Measurements from ENCODE around the gene FADS2. TPM values are rescaled to one million over a fixed set of nuclear protein-coding genes. Genes with fewer than 3 reads are reported as not detected.

Gene FADS2
- total and polyA plus RNA-seq, 2 of the 13 experiments (the other 11 are each of a cell fraction or from before 2014, with no cell fraction given): 90.1 to 124 TPM

DNA sequence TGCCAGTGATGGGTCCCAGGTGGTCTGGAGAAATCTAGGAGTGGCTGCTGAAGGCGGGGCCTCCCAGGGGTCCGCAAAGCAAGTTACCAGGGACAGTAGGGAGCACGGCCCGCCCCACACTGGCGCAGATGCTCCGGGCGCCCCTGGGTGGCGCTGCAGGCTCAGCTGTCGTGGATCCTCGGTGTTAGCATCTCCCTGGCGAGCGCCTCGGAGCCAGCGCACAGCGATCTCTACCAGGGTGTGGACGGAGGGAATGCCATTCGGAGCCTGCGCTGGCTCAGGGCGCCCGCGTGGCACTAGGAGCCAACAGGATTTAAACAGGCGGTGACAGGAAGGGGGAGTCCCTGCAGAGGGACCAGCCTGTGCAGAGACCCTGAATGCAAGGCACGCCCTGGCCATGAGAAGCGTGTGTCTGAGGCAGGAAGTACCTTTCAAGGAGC lies 43.1 kb downstream of the FADS2 start (continued):
- TF ChIP-seq, protein P1, sequence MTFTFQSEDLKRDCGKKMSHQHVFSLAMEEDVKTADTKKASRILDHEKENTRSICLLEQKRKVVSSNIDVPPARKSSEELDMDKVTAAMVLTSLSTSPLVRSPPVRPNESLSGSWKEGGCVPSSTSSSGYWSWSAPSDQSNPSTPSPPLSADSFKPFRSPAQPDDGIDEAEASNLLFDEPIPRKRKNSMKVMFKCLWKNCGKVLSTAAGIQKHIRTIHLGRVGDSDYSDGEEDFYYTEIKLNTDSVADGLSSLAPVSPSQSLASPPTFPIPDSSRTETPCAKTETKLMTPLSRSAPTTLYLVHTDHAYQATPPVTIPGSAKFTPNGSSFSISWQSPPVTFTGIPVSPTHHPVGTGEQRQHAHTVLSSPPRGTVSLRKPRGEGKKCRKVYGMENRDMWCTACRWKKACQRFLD (CRISPR knock-in tag; IDR thresholded peaks at IDR 0.05; ENCODE audit: borderline replicate concordance): no peak
- TF ChIP-seq SALL1 (CRISPR knock-in tag; IDR thresholded peaks at IDR 0.05) (peak; percentile 56), ZNF138 (CRISPR knock-in tag; IDR thresholded peaks at IDR 0.05; ENCODE audit: low read depth) (0 out of 2 replicates have a peak, but pooled peaks have one; percentile 24), FOXC1 (CRISPR knock-in tag; IDR thresholded peaks at IDR 0.05; ENCODE audit: borderline replicate concordance) (no peak), ZNF496 (CRISPR knock-in tag; IDR thresholded peaks at IDR 0.05; ENCODE audit: insufficient replicate concordance) (no peak), ZNF772 (CRISPR knock-in tag; IDR thresholded peaks at IDR 0.05) (0 out of 2 replicates have a peak, but pooled peaks have one; percentile 52), GATAD1 (CRISPR knock-in tag; IDR thresholded peaks at IDR 0.05) (0 out of 2 replicates have a peak, but pooled peaks have one; percentile 25), TGIF2 (CRISPR knock-in tag; IDR thresholded peaks at IDR 0.05) (0 out of 2 replicates have a peak, but pooled peaks have one; percentile 24), POLR2A (IDR thresholded peaks at IDR 0.05; ENCODE audit: insufficient read depth in 1 of 2, low read depth in 2 of 2, low read length in 2 of 2) (no peak), ARNT2 (CRISPR knock-in tag; IDR thresholded peaks at IDR 0.05; ENCODE audit: low read depth) (0 out of 2 replicates have a peak, but pooled peaks have one; percentile 42), MED8 (CRISPR knock-in tag; IDR thresholded peaks at IDR 0.05; ENCODE audit: insufficient replicate concordance) (no peak), ZNF225 (CRISPR knock-in tag; IDR thresholded peaks at IDR 0.05) (peak; percentile 59; the same call in 1 of the 2 replicates), NFIC (IDR thresholded peaks at IDR 0.05; ENCODE audit: low read length) (no peak), FOXA3 (CRISPR knock-in tag; IDR thresholded peaks at IDR 0.05) (peak; percentile 20; the same call in 1 of the 2 replicates), ZFY (CRISPR knock-in tag; IDR thresholded peaks at IDR 0.05) (0 out of 2 replicates have a peak, but pooled peaks have one; percentile 24), SYNCRIP (IDR thresholded peaks at IDR 0.05; ENCODE audit: insufficient read depth, low read depth, low read length) (no peak), MAZ (IDR thresholded peaks at IDR 0.05; ENCODE audit: borderline replicate concordance, low read depth, low read length) (0 out of 2 replicates have a peak, but pooled peaks have one; percentile 49), MAZ (CRISPR knock-in tag; IDR thresholded peaks at IDR 0.05; ENCODE audit: low read depth) (peak; percentile 58; the same call in 1 of the 2 replicates), ZNF350 (CRISPR knock-in tag; IDR thresholded peaks at IDR 0.05; ENCODE audit: borderline replicate concordance, low read depth) (peak; percentile 30; the same call in 1 of the 2 replicates), KDM2A (CRISPR knock-in tag; IDR thresholded peaks at IDR 0.05; ENCODE audit: borderline replicate concordance, low read depth) (peak; percentile 74; the same call in 1 of the 2 replicates), ELF3 (CRISPR knock-in tag; IDR thresholded peaks at IDR 0.05) (peak; percentile 33; the same call in 1 of the 2 replicates), ZNF263 (CRISPR knock-in tag; IDR thresholded peaks at IDR 0.05) (peak; percentile 96), RAD21 (CRISPR knock-in tag; IDR thresholded peaks at IDR 0.05) (peak; percentile 96)
- TF ChIP-seq, protein P2, sequence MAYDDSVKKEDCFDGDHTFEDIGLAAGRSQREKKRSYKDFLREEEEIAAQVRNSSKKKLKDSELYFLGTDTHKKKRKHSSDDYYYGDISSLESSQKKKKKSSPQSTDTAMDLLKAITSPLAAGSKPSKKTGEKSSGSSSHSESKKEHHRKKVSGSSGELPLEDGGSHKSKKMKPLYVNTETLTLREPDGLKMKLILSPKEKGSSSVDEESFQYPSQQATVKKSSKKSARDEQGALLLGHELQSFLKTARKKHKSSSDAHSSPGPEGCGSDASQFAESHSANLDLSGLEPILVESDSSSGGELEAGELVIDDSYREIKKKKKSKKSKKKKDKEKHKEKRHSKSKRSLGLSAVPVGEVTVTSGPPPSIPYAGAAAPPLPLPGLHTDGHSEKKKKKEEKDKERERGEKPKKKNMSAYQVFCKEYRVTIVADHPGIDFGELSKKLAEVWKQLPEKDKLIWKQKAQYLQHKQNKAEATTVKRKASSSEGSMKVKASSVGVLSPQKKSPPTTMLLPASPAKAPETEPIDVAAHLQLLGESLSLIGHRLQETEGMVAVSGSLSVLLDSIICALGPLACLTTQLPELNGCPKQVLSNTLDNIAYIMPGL (CRISPR knock-in tag; IDR thresholded peaks at IDR 0.05; ENCODE audit: borderline replicate concordance in 1 of 2, low read depth in 1 of 2): peak; percentile 58 to 85; a peak in 2 of 4 replicates
- TF ChIP-seq, protein P3, sequence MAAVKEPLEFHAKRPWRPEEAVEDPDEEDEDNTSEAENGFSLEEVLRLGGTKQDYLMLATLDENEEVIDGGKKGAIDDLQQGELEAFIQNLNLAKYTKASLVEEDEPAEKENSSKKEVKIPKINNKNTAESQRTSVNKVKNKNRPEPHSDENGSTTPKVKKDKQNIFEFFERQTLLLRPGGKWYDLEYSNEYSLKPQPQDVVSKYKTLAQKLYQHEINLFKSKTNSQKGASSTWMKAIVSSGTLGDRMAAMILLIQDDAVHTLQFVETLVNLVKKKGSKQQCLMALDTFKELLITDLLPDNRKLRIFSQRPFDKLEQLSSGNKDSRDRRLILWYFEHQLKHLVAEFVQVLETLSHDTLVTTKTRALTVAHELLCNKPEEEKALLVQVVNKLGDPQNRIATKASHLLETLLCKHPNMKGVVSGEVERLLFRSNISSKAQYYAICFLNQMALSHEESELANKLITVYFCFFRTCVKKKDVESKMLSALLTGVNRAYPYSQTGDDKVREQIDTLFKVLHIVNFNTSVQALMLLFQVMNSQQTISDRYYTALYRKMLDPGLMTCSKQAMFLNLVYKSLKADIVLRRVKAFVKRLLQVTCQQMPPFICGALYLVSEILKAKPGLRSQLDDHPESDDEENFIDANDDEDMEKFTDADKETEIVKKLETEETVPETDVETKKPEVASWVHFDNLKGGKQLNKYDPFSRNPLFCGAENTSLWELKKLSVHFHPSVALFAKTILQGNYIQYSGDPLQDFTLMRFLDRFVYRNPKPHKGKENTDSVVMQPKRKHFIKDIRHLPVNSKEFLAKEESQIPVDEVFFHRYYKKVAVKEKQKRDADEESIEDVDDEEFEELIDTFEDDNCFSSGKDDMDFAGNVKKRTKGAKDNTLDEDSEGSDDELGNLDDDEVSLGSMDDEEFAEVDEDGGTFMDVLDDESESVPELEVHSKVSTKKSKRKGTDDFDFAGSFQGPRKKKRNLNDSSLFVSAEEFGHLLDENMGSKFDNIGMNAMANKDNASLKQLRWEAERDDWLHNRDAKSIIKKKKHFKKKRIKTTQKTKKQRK (IDR thresholded peaks at IDR 0.05; ENCODE audit: low read length): no peak

All from HepG2 (cell line).